Measurements from ENCODE around the gene LIMS1.

Gene LIMS1

DNA sequence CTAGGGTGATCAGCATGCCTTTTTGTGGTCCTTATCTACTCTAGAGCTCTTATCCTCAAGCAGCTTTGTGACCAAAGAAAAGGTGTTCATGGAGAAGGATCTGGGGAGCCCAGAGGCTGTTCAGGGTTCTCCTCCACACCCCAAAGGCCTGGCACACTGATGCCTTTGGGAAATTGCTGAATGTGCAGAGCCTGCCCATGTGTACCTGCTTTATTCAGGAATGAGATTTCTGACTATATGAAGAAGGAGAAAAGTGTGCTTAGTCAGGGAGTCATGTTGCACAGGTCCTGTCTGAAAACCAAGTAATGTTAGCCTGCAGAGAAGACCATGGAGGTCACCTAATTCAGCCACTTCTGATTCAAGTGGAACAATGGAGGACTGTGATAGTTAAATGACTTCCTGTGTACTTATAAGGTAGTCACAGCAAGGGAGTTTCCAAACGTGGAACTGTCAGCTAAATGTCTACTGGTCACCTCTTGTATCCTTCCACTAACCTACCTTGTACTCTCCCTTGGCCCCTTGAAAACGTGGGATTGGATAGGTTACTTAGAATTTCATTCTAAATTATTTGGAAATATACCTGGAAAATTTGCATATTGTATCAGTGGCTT lies 81.3 kb downstream of the LIMS1 start:
- DNase-seq: no peak

- no peak for DNase-seq
Measured at GRCh38 chr2:108616318-108616717, 82.0 kb downstream of the LIMS1 start.

- DNase-seq: no peak
Measured at GRCh38 chr2:108616751-108617161, 82.5 kb downstream of the LIMS1 start.

DNA sequence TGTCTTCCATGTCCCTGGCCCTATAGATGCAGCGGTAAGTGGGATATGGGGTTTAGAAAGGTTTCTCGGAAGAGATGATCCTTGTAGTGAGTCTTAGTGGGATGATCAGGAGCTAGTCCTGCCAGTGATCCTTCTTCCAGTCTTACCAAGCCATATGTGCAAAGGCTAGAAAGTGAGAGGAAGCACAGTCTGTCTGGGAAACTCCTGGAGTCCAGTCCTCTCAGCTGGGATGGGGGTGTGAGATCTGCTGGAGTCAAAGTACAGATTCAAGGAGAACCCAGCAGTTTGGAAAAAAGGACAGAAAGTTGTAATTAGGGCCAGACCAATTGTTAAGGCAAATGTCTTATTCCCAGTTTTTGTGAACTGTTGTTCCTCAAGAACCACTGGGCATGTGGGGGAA lies 83.3 kb downstream of the LIMS1 start:
- no peak for DNase-seq

DNA sequence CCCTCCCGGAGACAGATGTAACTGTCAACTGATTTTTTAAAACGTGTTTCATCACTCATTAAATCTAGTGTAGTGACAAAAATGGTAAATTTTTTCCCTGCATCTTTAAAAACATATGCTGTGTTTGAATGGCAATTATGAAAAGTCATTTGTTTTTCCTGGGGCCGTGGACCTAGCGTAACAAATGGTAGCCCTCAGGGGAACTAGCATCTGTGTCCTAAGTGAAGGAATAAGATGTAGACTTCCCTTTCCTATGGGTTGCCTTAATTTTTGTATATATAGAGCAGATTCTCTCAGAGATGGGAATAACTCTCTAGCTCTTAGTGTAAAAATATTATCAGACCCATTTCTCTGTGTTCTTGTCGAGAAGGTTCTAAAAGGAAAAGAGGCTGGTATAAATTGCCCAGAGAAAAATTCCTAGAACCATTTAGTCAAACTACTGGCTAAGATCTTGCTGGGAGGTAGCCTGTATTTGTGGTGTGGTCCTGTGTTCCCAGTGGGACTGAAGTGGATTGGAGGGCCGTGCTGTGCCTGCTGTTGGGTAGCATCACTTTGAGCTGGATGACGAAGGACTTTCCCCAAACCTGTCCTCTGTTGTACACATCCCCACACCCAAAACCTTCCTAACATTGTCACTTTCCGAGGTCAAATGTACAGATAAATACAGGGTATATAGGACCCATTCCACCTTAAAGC lies 85.8 kb downstream of the LIMS1 start:
- DNase-seq: no peak

DNA sequence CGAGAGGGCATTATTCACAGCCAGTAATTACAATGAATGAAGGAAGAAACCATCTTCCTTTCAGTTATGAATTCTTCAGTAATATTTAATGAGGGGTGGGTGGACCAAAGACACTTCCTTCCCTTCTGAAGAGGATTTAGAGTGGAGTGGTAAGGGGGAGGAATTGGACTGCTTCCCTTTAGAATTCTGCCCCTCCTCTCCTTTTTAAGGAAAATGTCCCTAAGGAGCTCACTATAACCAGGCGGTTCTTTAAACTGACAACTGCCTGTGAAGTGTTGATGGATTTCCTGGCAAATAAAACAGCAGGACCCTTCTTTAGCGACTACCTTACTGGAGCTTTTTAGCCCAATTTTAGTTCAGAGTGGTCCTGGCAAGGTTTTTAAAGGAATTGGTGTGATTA lies 86.4 kb downstream of the LIMS1 start:
- DNase-seq: no peak

- no peak for DNase-seq
Measured at GRCh38 chr2:108621087-108621559, 86.9 kb downstream of the LIMS1 start.

GRCh38 chr2:108621687-108622681 lies 87.7 kb downstream of the LIMS1 start:
- no peak for DNase-seq

DNA sequence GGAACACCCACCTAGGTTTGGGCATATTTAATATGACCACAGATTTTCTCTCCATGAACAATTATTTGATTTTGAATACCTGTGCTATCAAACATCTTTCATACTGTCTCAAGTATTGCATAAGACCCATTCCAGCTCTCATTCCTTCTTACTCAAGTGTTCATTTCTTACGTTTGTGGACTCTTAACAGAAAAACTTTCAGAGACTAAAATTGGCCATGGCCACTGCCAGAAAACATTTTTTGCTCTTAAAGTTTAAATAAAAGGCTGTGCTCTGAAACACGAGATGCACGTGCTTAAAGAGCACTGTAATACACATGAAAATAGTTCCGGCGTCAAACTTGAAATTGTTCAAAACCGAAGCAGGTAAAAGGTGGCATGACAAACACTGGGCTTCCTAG lies 89.3 kb downstream of the LIMS1 start:
- DNase-seq: no peak

- no peak for DNase-seq
Measured at GRCh38 chr2:108625186-108625827, 91.0 kb downstream of the LIMS1 start.

GRCh38 chr2:108625828-108626195 lies 91.5 kb downstream of the LIMS1 start:
- no peak for DNase-seq

DNA sequence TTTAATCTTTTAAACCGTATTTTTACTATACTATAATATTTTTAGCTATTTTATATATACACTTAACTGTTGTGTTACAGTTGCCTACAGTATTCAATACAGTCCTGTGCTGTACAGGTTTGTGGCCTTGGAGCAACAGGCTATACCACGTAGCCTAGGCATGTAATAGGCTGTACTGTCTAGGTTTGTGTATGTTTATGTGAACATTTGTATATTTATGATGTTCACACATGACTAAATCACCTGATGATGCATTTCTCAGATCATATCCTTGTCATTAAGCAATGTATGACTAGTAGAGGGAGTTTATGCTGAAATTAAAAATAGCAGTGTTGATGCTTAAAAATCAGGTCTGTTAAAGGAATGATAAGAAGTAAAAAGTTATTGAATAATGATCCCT lies 92.7 kb downstream of the LIMS1 start:
- no peak for DNase-seq

- no peak for DNase-seq
Measured at GRCh38 chr2:108627911-108628567, 93.8 kb downstream of the LIMS1 start.

DNA sequence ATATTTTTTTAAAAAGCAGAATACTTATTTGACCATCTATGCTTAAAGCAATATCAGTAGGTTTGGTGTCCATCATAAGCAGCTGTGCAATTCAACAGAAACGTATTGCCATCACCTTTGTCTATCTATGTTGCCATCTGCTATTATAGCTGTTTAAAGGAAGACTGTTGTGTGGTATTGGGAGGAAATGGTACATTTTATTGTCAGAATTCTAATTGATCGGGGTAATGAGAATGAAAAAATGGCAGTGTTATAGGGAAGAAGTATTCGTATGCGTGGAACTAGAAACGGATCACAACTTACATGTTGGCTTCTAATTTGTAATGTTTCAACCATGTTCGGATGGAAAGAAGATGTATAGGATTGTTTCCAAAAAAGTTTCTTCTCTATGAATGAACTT lies 94.7 kb downstream of the LIMS1 start:
- DNase-seq: no peak

- no peak for DNase-seq
Measured at GRCh38 chr2:108629417-108629816, 95.1 kb downstream of the LIMS1 start.

GRCh38 chr2:108630567-108631405 lies 96.5 kb downstream of the LIMS1 start:
- DNase-seq: peak; percentile 31

- DNase-seq: no peak
Measured at GRCh38 chr2:108632332-108633160, 98.3 kb downstream of the LIMS1 start.

- DNase-seq: no peak
Measured at GRCh38 chr2:108633409-108633808, 99.1 kb downstream of the LIMS1 start.

GRCh38 chr2:108634011-108634410 lies 99.7 kb downstream of the LIMS1 start:
- DNase-seq: no peak

- peak; percentile 34 for DNase-seq
Measured at GRCh38 chr2:108634576-108635160, 100.4 kb downstream of the LIMS1 start.

Measured in fibroblast of skin of back (primary cell).